Left renal cortex interstitium (tissue), 4 donors: ENCODE data around the gene NFAM1. TPM values are rescaled to one million over a fixed set of nuclear protein-coding genes. Genes with fewer than 3 reads are reported as not detected.
A peak's percentile ranks its signal among the peaks of the same experiment; 100 is the strongest.

Source experiments
- DNase-seq, 4 donors: peaks; one replicate each; pipeline ENCODE4 v3.0.0-alpha.2; 2013; ENCODE audit warnings: low read depth in 4 of 4, low spot score in 2 of 4, missing footprints in 1 of 4
- polyA plus RNA-seq, 4 donors: library from polyadenylated mRNA; unstranded; fragments of 120-200 nt; gene quantifications; one replicate each; pipeline ENCODE4 v1.2.1, GENCODE V29; 2013; ENCODE audit not compliant: insufficient read length in 4 of 4

The NFAM1 gene
- polyA plus RNA-seq, result 1 to 10 TPM in 2 of 4 donors, under 1 TPM in 2; 0.72 to 1.2 (median 0.91) TPM

GRCh38 chr22:42432020-42432596 is at the start of gene NFAM1:
Gene NFAM1, minus strand, starts transcription at chr22:42432403. Its CDS starts 46 bp downstream, at chr22:42432357.
- no peak for DNase-seq

- no peak for DNase-seq
Measured at GRCh38 chr22:42475122-42475521, 42.9 kb upstream of the NFAM1 start.

GRCh38 chr22:42473484-42474193 is 41.4 kb upstream of the NFAM1 start:
- DNase-seq, result no peak

GRCh38 chr22:42472671-42473070 is 40.5 kb upstream of the NFAM1 start:
- no peak for DNase-seq

GRCh38 chr22:42471441-42471840 is 39.2 kb upstream of the NFAM1 start:
- DNase-seq, result no peak

- DNase-seq, result no peak
Measured at GRCh38 chr22:42470366-42471082, 38.3 kb upstream of the NFAM1 start.

- no peak for DNase-seq
Measured at GRCh38 chr22:42468841-42469240, 36.6 kb upstream of the NFAM1 start.

GRCh38 chr22:42462016-42462415 is 29.8 kb upstream of the NFAM1 start:
- DNase-seq, result no peak

GRCh38 chr22:42461511-42461910 is 29.3 kb upstream of the NFAM1 start:
- no peak for DNase-seq

GRCh38 chr22:42459287-42460063 is 27.3 kb upstream of the NFAM1 start:
- DNase-seq, result no peak

GRCh38 chr22:42452916-42453315 is 20.7 kb upstream of the NFAM1 start:
- no peak for DNase-seq

GRCh38 chr22:42452456-42452855 is 20.3 kb upstream of the NFAM1 start:
- no peak for DNase-seq

- no peak for DNase-seq
Measured at GRCh38 chr22:42451499-42452145, 19.4 kb upstream of the NFAM1 start.

- no peak for DNase-seq
Measured at GRCh38 chr22:42450862-42451261, 18.7 kb upstream of the NFAM1 start.

GRCh38 chr22:42446151-42446550 is 13.9 kb upstream of the NFAM1 start:
- no peak for DNase-seq

- peak; percentile 86 to 95 (median 90) for DNase-seq
Measured at GRCh38 chr22:42444077-42444904, 12.1 kb upstream of the NFAM1 start.

GRCh38 chr22:42443240-42444076 is 11.3 kb upstream of the NFAM1 start:
- no peak for DNase-seq

GRCh38 chr22:42442748-42443147 is 10.5 kb upstream of the NFAM1 start:
- DNase-seq, result no peak

- no peak for DNase-seq
Measured at GRCh38 chr22:42440728-42441127, 8.5 kb upstream of the NFAM1 start.
